Neural crest cell (in vitro differentiated cells): ENCODE results near the gene FRMD4A. TPM values are rescaled to one million over a fixed set of nuclear protein-coding genes. Genes with fewer than 3 reads are reported as not detected.

Source experiments
- DNase-seq: peaks from one replicate; pipeline ENCODE4 v3.0.0; 2021; ENCODE audit warnings: low read depth, mixed read lengths, low spot score
- H3K27ac Mint-ChIP-seq: one replicate; pipeline ENCODE4 v1.8.0; 2021; ENCODE audit warnings: mild to moderate bottlenecking, mixed read lengths; ENCODE audit not compliant: unreplicated experiment
- H3K27me3 Mint-ChIP-seq: 2 replicates; pipeline ENCODE4 v1.8.0; 2021; ENCODE audit warnings: low read depth, mild to moderate bottlenecking, mixed read lengths
- H3K36me3 Mint-ChIP-seq: 2 replicates; pipeline ENCODE4 v1.8.0; 2021; ENCODE audit warnings: low read depth, mild to moderate bottlenecking, mixed read lengths
- H3K4me1 Mint-ChIP-seq: 2 replicates; pipeline ENCODE4 v1.8.0; 2021; ENCODE audit warnings: mixed read lengths
- H3K4me3 Mint-ChIP-seq: one replicate; pipeline ENCODE4 v1.8.0; 2021; ENCODE audit warnings: mild to moderate bottlenecking, mixed read lengths
- H3K9me3 Mint-ChIP-seq: 2 replicates; pipeline ENCODE4 v1.8.0; 2021; ENCODE audit warnings: mixed read lengths
- CTCF ChIP-seq: fragments of 200-600 bp; sonication (generic); conservative IDR thresholded peaks from 2 replicates; pipeline ENCODE4 v1.5.0; 2021; ENCODE audit warnings: antibody characterized with exemption, mild to moderate bottlenecking
- total RNA-seq: library from RNA; stranded (reverse); gene quantifications from 2 replicates; pipeline ENCODE4 v1.2.1, GENCODE V29; 2021

Gene FRMD4A
- total RNA-seq, 1 donor from 2014 or later = 65.3 TPM

GRCh38 chr10:13671904-13672303 is 658.8 kb downstream of the FRMD4A start:
- Mint-ChIP-seq H3K27ac (peak overlapping the region; percentile 82), H3K36me3 (peaks cover 36% of the 10 kb centered on the region), H3K9me3 (no peaks in the 10 kb centered on the region), H3K27me3 (no peaks in the 10 kb centered on the region), H3K4me3 (no peak overlapping the region), H3K4me1 (peaks cover 33% of the 10 kb centered on the region)
- DNase-seq = no peak
- no peak for TF ChIP-seq CTCF

- no peak for TF ChIP-seq CTCF
- H3K9me3 Mint-ChIP-seq = no peaks in the 10 kb centered on the region
- no peak overlapping the region for H3K4me3 Mint-ChIP-seq
- peaks cover 38% of the 10 kb centered on the region for H3K36me3 Mint-ChIP-seq
- H3K4me1 Mint-ChIP-seq = peaks cover 33% of the 10 kb centered on the region
- no peak for DNase-seq
- H3K27me3 Mint-ChIP-seq = no peaks in the 10 kb centered on the region
- no peak overlapping the region for H3K27ac Mint-ChIP-seq
Observed at GRCh38 chr10:13670311-13670710, 660.4 kb downstream of the FRMD4A start.

GRCh38 chr10:13669901-13670300 is 660.8 kb downstream of the FRMD4A start:
- Mint-ChIP-seq H3K27ac (peak overlapping the region; percentile 82), H3K36me3 (peaks cover 40% of the 10 kb centered on the region), H3K4me1 (peaks cover 33% of the 10 kb centered on the region), H3K9me3 (no peaks in the 10 kb centered on the region), H3K4me3 (no peak overlapping the region), H3K27me3 (no peaks in the 10 kb centered on the region)
- no peak for DNase-seq
- no peak for TF ChIP-seq CTCF

GRCh38 chr10:13669182-13669855 is 661.4 kb downstream of the FRMD4A start:
- H3K27ac Mint-ChIP-seq = no peak overlapping the region
- no peaks in the 10 kb centered on the region for H3K27me3 Mint-ChIP-seq
- no peak for DNase-seq
- H3K4me1 Mint-ChIP-seq = peaks cover 33% of the 10 kb centered on the region
- H3K9me3 Mint-ChIP-seq = no peaks in the 10 kb centered on the region
- no peak overlapping the region for H3K4me3 Mint-ChIP-seq
- peaks cover 36% of the 10 kb centered on the region for H3K36me3 Mint-ChIP-seq
- TF ChIP-seq CTCF = no peak

- Mint-ChIP-seq H3K27ac (peak overlapping the region; percentile 9), H3K4me1 (peaks cover 28% of the 10 kb centered on the region), H3K4me3 (no peak overlapping the region), H3K9me3 (no peaks in the 10 kb centered on the region), H3K36me3 (peaks cover 33% of the 10 kb centered on the region), H3K27me3 (no peaks in the 10 kb centered on the region)
- no peak for TF ChIP-seq CTCF
- no peak for DNase-seq
Observed at GRCh38 chr10:13668126-13668525, 662.6 kb downstream of the FRMD4A start.
